Measurements from ENCODE around the gene TELO2.

TELO2 gene

DNA sequence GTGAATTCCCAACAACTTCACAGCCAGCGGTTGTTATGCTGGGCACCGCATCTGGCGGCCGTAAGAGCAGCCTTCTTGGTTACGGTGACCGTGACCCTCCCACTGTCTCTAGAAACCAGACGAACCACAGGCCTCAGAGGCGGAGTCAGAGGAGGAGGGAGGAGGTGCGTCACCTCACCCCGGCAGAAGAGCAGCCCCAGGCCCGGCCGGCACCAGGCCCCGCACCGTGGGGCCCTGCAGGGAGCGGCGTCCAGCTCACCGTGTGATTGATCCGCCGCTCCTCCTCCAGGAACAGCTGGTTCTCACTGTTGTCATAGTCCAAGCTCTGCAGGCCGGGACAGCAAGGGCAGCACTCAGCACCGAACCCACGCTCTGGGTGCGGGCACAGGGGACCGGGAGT lies 32.0 kb upstream of the TELO2 start:
- H3K79me2 ChIP-seq (ENCODE audit: low read length): no peaks in the 10 kb centered on the region
- H3K4me1 ChIP-seq (ENCODE audit: low read length): peaks cover 6% of the 10 kb centered on the region; the same call in 1 of the 2 replicates
- H3K27ac ChIP-seq (ENCODE audit: low read length): no peak overlapping the region
- no peak overlapping the region for H3K4me2 ChIP-seq (ENCODE audit: low read length)
- H4K20me1 ChIP-seq (ENCODE audit: insufficient read depth, low read length): no peaks in the 10 kb centered on the region
- no peak overlapping the region for H3K9ac ChIP-seq (ENCODE audit: low read length)
- TF ChIP-seq CTCF (IDR thresholded peaks at IDR 0.05; ENCODE audit: low read depth, low read length) (no peak), EZH2phosphoT487 (IDR thresholded peaks at IDR 0.05; ENCODE audit: low read depth) (no peak)
- no peak overlapping the region for H3K4me3 ChIP-seq (ENCODE audit: low read length)
- no peak overlapping the region for H2AFZ ChIP-seq (ENCODE audit: low read depth, low read length)
- H3K9me3 ChIP-seq (ENCODE audit: insufficient read depth, low read length): no peaks in the 10 kb centered on the region
- H3K27me3 ChIP-seq (ENCODE audit: low read depth, low read length): no peaks in the 10 kb centered on the region
- no peaks in the 10 kb centered on the region for H3K36me3 ChIP-seq (replicated peaks; ENCODE audit: low read depth, low read length)

GRCh38 chr16:1464196-1464893 lies 28.8 kb upstream of the TELO2 start:
- no peak for TF ChIP-seq EZH2phosphoT487 (IDR thresholded peaks at IDR 0.05; ENCODE audit: low read depth)
- Histone ChIP-seq H3K4me3 (ENCODE audit: low read length) (no peak overlapping the region), H3K9ac (ENCODE audit: low read length) (no peak overlapping the region), H3K79me2 (ENCODE audit: low read length) (peaks cover 16% of the 10 kb centered on the region; the same call in 1 of the 2 replicates), H4K20me1 (ENCODE audit: insufficient read depth, low read length) (no peaks in the 10 kb centered on the region), H3K27me3 (ENCODE audit: low read depth, low read length) (no peaks in the 10 kb centered on the region), H2AFZ (ENCODE audit: low read depth, low read length) (no peak overlapping the region), H3K36me3 (replicated peaks; ENCODE audit: low read depth, low read length) (no peaks in the 10 kb centered on the region), H3K9me3 (ENCODE audit: insufficient read depth, low read length) (no peaks in the 10 kb centered on the region), H3K27ac (ENCODE audit: low read length) (no peak overlapping the region), H3K4me2 (ENCODE audit: low read length) (no peak overlapping the region), H3K4me1 (ENCODE audit: low read length) (no peaks in the 10 kb centered on the region)

- H3K9me3 ChIP-seq (ENCODE audit: insufficient read depth, low read length): no peaks in the 10 kb centered on the region
- no peak overlapping the region for H3K4me3 ChIP-seq (ENCODE audit: low read length)
- no peak for TF ChIP-seq CTCF (IDR thresholded peaks at IDR 0.05; ENCODE audit: low read depth, low read length)
- TF ChIP-seq EZH2phosphoT487 (IDR thresholded peaks at IDR 0.05; ENCODE audit: low read depth): no peak
- no peaks in the 10 kb centered on the region for H3K27me3 ChIP-seq (ENCODE audit: low read depth, low read length)
- H3K36me3 ChIP-seq (replicated peaks; ENCODE audit: low read depth, low read length): no peaks in the 10 kb centered on the region
- no peak overlapping the region for H3K9ac ChIP-seq (ENCODE audit: low read length)
- no peak overlapping the region for H3K4me2 ChIP-seq (ENCODE audit: low read length)
- no peaks in the 10 kb centered on the region for H3K4me1 ChIP-seq (ENCODE audit: low read length)
- no peaks in the 10 kb centered on the region for H4K20me1 ChIP-seq (ENCODE audit: insufficient read depth, low read length)
- H3K79me2 ChIP-seq (ENCODE audit: low read length): peaks cover 21% of the 10 kb centered on the region
- H3K27ac ChIP-seq (ENCODE audit: low read length): no peak overlapping the region
- H2AFZ ChIP-seq (ENCODE audit: low read depth, low read length): no peak overlapping the region
These were observed 28.1 kb upstream of the TELO2 start for GRCh38 chr16:1464894-1465566.

DNA sequence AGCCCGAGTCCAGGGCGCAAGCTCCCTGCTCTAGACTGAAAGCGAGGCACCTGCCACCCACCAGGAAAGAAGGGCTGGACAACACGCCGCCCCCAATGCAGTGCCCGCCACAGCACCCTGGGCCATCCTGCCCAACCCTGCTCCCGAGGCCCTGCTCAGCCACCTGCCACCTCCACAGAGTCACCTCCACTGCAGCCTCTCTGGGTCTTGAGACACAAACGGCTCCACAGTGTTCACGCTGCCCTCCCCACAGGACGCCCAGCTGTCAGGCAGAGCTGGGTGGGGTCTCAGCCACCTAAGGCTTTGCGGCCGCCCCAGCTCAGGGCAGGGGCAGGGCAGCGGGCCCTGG lies 27.6 kb upstream of the TELO2 start:
- Histone ChIP-seq H4K20me1 (ENCODE audit: insufficient read depth, low read length) (no peaks in the 10 kb centered on the region), H3K4me3 (ENCODE audit: low read length) (no peak overlapping the region)

More for the DNA sequence above, 27.6 kb upstream of the TELO2 start:
- no peaks in the 10 kb centered on the region for H3K36me3 ChIP-seq (replicated peaks; ENCODE audit: low read depth, low read length)
- H3K4me1 ChIP-seq (ENCODE audit: low read length): no peaks in the 10 kb centered on the region
- H3K79me2 ChIP-seq (ENCODE audit: low read length): peaks cover 22% of the 10 kb centered on the region
- no peak overlapping the region for H3K9ac ChIP-seq (ENCODE audit: low read length)
- H3K4me2 ChIP-seq (ENCODE audit: low read length): no peak overlapping the region
- TF ChIP-seq CTCF (IDR thresholded peaks at IDR 0.05; ENCODE audit: low read depth, low read length) (no peak), EZH2phosphoT487 (IDR thresholded peaks at IDR 0.05; ENCODE audit: low read depth) (no peak)
- no peak overlapping the region for H3K27ac ChIP-seq (ENCODE audit: low read length)
- no peaks in the 10 kb centered on the region for H3K27me3 ChIP-seq (ENCODE audit: low read depth, low read length)
- H3K9me3 ChIP-seq (ENCODE audit: insufficient read depth, low read length): no peaks in the 10 kb centered on the region
- no peak overlapping the region for H2AFZ ChIP-seq (ENCODE audit: low read depth, low read length)
